GM23338 (cell line): Measurements from ENCODE around the gene NIFK.

Experiments used
- STAT1 ChIP-seq: IDR thresholded peaks from one replicate; pipeline ENCODE4 v1.6.1; 2016; ENCODE audit warnings: antibody characterized with exemption; ENCODE audit not compliant: unreplicated experiment
- TF ChIP-seq, protein P1 (sequence below), 2 experiments: fragments of 200-600 bp in 1 of 2; sonication (generic) in 1 of 2; conservative IDR thresholded peaks; 2 replicates each; pipeline versions ENCODE4 v1.5.1 to v1.6.1; 2016 to 2017; ENCODE audit warnings: antibody characterized with exemption in 2 of 2, low read depth in 2 of 2, mild to moderate bottlenecking in 2 of 2, moderate library complexity in 1 of 2

DNA sequence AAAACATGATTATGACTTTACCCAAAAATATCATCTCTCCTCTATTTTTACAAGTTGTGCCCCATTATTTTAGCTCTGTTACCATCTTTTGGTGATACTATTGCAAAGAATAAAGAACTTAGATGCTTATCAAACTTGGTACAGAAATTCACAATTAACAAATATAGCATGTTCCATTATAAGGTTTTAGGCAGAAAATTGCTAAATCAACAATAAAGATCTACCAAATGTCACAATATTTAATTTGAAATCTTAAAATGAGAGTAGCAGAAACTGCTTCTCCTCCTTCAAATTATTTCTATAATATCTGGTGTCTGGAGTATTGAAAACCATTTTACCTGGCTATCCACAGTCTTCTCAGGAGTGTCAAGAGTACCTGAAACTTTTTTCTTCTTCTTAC lies 8.7 kb downstream of the NIFK start:
- TF ChIP-seq STAT1: no peak
- TF ChIP-seq, protein P1, sequence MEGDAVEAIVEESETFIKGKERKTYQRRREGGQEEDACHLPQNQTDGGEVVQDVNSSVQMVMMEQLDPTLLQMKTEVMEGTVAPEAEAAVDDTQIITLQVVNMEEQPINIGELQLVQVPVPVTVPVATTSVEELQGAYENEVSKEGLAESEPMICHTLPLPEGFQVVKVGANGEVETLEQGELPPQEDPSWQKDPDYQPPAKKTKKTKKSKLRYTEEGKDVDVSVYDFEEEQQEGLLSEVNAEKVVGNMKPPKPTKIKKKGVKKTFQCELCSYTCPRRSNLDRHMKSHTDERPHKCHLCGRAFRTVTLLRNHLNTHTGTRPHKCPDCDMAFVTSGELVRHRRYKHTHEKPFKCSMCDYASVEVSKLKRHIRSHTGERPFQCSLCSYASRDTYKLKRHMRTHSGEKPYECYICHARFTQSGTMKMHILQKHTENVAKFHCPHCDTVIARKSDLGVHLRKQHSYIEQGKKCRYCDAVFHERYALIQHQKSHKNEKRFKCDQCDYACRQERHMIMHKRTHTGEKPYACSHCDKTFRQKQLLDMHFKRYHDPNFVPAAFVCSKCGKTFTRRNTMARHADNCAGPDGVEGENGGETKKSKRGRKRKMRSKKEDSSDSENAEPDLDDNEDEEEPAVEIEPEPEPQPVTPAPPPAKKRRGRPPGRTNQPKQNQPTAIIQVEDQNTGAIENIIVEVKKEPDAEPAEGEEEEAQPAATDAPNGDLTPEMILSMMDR (conservative IDR thresholded peaks at IDR 0.05; ENCODE audit: low read depth in 2 of 2): no peak
